Neural cell (in vitro differentiated cells): ENCODE results near the gene HCCS. TPM values are rescaled to one million over a fixed set of nuclear protein-coding genes. Genes with fewer than 3 reads are reported as not detected.

Experiments
- H2AFZ ChIP-seq: fragments of 200-600, 300-800 bp; sonication (generic), shearing (Covaris generic); 2 replicates; pipeline ENCODE4 v1.6.0; 2014; ENCODE audit warnings: low read depth, mild to moderate bottlenecking, antibody characterized with exemption, low read length, moderate library complexity
- H3F3A ChIP-seq: fragments of 200-600 bp; shearing (Covaris generic); 2 replicates; pipeline ENCODE4 v1.6.1; 2016; ENCODE audit warnings: mild to moderate bottlenecking, moderate library complexity, mixed read lengths, antibody characterized with exemption, low read length; ENCODE audit not compliant: insufficient read depth, poor library complexity, severe bottlenecking
- H3K27ac ChIP-seq: fragments of 200-600, 300-800 bp; sonication (generic), shearing (Covaris generic); 2 replicates; pipeline ENCODE4 v1.5.1; 2014; ENCODE audit warnings: mild to moderate bottlenecking, low read length, moderate library complexity
- H3K27me3 ChIP-seq: fragments of 300-800, 200-600 bp; sonication (generic), shearing (Covaris generic); 2 replicates; pipeline ENCODE4 v1.6.0; 2014; ENCODE audit warnings: mild to moderate bottlenecking, low read depth, low read length, moderate library complexity; ENCODE audit not compliant: insufficient read depth
- H3K36me3 ChIP-seq: fragments of 300-800, 200-600 bp; sonication (generic), shearing (Covaris generic); 2 replicates; pipeline ENCODE4 v1.5.1; 2014; ENCODE audit warnings: mild to moderate bottlenecking, antibody characterized with exemption, low read length, moderate library complexity; ENCODE audit not compliant: insufficient read depth
- H3K4me2 ChIP-seq: fragments of 300-800, 200-600 bp; sonication (generic), shearing (Covaris generic); 2 replicates; pipeline ENCODE4 v1.6.0; 2014; ENCODE audit warnings: mild to moderate bottlenecking, low read length
- H3K4me3 ChIP-seq: fragments of 300-800, 200-600 bp; sonication (generic), shearing (Covaris generic); 2 replicates; pipeline ENCODE4 v1.5.1; 2014; ENCODE audit warnings: mild to moderate bottlenecking, low read length, moderate library complexity
- H3K79me2 ChIP-seq: fragments of 200-600 bp; shearing (Covaris generic); replicated peaks from 2 replicates; pipeline ENCODE4 v1.6.0; 2014; ENCODE audit warnings: mild to moderate bottlenecking, low read length, moderate library complexity; ENCODE audit not compliant: insufficient read depth
- H3K9ac ChIP-seq: fragments of 300-800, 200-600 bp; sonication (generic), shearing (Covaris generic); 2 replicates; pipeline ENCODE4 v1.6.1; 2016; ENCODE audit warnings: mild to moderate bottlenecking, low read length, mixed read lengths
- H3K9me2 ChIP-seq: fragments of 200-600 bp; shearing (Covaris generic); 2 replicates; pipeline ENCODE4 v1.6.1; 2016; ENCODE audit warnings: mild to moderate bottlenecking, low read length, mixed read lengths; ENCODE audit not compliant: insufficient read depth
- H3K9me3 ChIP-seq: fragments of 200-600, 300-800 bp; sonication (generic), shearing (Covaris generic); 2 replicates; pipeline ENCODE4 v1.6.1; 2016; ENCODE audit warnings: mild to moderate bottlenecking, mixed run types, low read length, moderate library complexity, mixed read lengths
- H4K20me1 ChIP-seq: fragments of 200-600 bp; shearing (Covaris generic); 2 replicates; pipeline ENCODE4 v1.6.1; 2016; ENCODE audit warnings: mild to moderate bottlenecking, mixed run types; ENCODE audit not compliant: insufficient read depth
- EP300 ChIP-seq: fragments of 450-650 bp; conservative IDR thresholded peaks from 2 replicates; pipeline ENCODE4 v1.6.1; 2014; ENCODE audit warnings: antibody characterized with exemption, mild to moderate bottlenecking, moderate library complexity; ENCODE audit not compliant: poor library complexity, severe bottlenecking
- EZH2 ChIP-seq: fragments of 200-600, 300-800 bp; shearing (Covaris generic), sonication (generic); IDR thresholded peaks from 2 replicates; pipeline ENCODE4 v1.6.1; 2014; ENCODE audit warnings: antibody characterized with exemption, low read length, borderline replicate concordance, mild to moderate bottlenecking; ENCODE audit not compliant: insufficient read depth, poor library complexity, severe bottlenecking
- MXI1 ChIP-seq: fragments of 450-650 bp; conservative IDR thresholded peaks from 2 replicates; pipeline ENCODE4 v1.6.1; 2014; ENCODE audit warnings: antibody characterized with exemption, mild to moderate bottlenecking; ENCODE audit not compliant: poor library complexity, severe bottlenecking
- POLR2AphosphoS5 ChIP-seq: IDR thresholded peaks from 2 replicates; pipeline ENCODE4 v1.6.1; 2012
- RAD21 ChIP-seq: fragments of 450-650 bp; conservative IDR thresholded peaks from 2 replicates; pipeline ENCODE4 v1.6.1; 2014; ENCODE audit warnings: antibody characterized with exemption, mild to moderate bottlenecking, moderate library complexity
- REST ChIP-seq: IDR thresholded peaks from 2 replicates; pipeline ENCODE4 v1.6.1; 2012; ENCODE audit warnings: borderline replicate concordance
- SMC3 ChIP-seq: fragments of 450-650 bp; conservative IDR thresholded peaks from 2 replicates; pipeline ENCODE4 v1.6.1; 2014; ENCODE audit warnings: antibody characterized with exemption, mild to moderate bottlenecking, moderate library complexity; ENCODE audit not compliant: poor library complexity
- TAF1 ChIP-seq: IDR thresholded peaks from 2 replicates; pipeline ENCODE4 v1.6.1; 2012; ENCODE audit warnings: low read depth
- polyA plus RNA-seq: library from polyadenylated mRNA; depleted of rRNA; stranded (reverse); fragments of >200 nt; gene quantifications from 2 replicates; pipeline ENCODE4 v1.2.3, GENCODE V29; 2014
- TF ChIP-seq, protein P1 (sequence below): fragments of 450-650 bp; IDR thresholded peaks from 2 replicates; pipeline ENCODE4 v1.5.1; 2014; ENCODE audit warnings: antibody characterized with exemption, mild to moderate bottlenecking, moderate library complexity; ENCODE audit not compliant: poor library complexity, severe bottlenecking

The HCCS gene
- polyA plus RNA-seq, 1 donor from 2014 or later: 17.6 TPM

DNA sequence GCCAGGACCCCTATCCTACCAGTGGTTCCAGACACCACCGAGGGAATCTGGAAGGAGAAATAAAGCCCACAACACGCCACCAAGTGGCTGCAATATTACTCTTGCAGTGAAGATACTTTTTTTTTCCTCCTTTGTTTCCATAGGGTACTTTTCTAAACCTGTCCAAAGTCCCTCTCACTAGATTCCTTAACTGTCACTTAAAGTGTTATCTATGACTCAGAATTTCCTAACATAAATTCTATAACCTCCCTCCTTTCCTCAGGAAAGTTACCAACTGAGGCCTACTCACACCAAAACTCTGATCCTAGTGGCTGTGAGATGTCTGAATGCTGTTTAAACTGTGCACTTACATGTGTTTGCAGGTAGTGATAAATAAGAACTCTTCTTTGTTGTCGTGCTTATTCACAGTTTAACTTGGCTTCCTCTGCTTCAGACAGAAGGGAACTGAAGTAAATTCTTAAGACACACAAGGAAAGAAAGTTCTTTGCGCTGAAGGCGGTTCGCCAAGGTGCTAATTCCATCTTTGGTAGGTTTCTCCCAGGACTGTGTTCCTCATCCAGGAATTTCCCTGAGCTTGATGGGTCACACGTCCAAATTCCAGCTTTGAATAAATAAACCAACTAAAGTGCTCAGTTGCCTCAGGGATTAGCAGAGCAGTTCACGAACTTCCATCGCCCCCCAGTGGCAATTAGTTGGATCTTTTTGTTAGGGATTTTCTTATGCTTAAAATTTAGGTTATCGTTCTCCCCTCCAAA, 10.7 kb upstream of the HCCS start:
- Histone ChIP-seq H3K9me2 (no peaks in the 10 kb centered on the region), H3K9me3 (no peaks in the 10 kb centered on the region), H4K20me1 (no peaks in the 10 kb centered on the region), H2AFZ (no peak overlapping the region), H3F3A (no peaks in the 10 kb centered on the region), H3K36me3 (no peaks in the 10 kb centered on the region), H3K9ac (no peak overlapping the region), H3K4me3 (no peak overlapping the region), H3K27me3 (no peaks in the 10 kb centered on the region), H3K4me2 (no peak overlapping the region), H3K79me2 (no peaks in the 10 kb centered on the region), H3K27ac (no peak overlapping the region)
- peak; percentile 73 for TF ChIP-seq SMC3
- TF ChIP-seq, protein P1, sequence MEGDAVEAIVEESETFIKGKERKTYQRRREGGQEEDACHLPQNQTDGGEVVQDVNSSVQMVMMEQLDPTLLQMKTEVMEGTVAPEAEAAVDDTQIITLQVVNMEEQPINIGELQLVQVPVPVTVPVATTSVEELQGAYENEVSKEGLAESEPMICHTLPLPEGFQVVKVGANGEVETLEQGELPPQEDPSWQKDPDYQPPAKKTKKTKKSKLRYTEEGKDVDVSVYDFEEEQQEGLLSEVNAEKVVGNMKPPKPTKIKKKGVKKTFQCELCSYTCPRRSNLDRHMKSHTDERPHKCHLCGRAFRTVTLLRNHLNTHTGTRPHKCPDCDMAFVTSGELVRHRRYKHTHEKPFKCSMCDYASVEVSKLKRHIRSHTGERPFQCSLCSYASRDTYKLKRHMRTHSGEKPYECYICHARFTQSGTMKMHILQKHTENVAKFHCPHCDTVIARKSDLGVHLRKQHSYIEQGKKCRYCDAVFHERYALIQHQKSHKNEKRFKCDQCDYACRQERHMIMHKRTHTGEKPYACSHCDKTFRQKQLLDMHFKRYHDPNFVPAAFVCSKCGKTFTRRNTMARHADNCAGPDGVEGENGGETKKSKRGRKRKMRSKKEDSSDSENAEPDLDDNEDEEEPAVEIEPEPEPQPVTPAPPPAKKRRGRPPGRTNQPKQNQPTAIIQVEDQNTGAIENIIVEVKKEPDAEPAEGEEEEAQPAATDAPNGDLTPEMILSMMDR: peak; percentile 68
- no peak for TF ChIP-seq REST
- no peak for TF ChIP-seq POLR2AphosphoS5
- TF ChIP-seq MXI1: no peak
- TF ChIP-seq EP300: no peak
- no peak for TF ChIP-seq EZH2
- TF ChIP-seq RAD21: peak; percentile 73
- no peak for TF ChIP-seq TAF1

- Histone ChIP-seq H3K9me3 (no peaks in the 10 kb centered on the region), H4K20me1 (no peaks in the 10 kb centered on the region), H3K27me3 (no peaks in the 10 kb centered on the region), H3K9me2 (no peaks in the 10 kb centered on the region), H3F3A (no peaks in the 10 kb centered on the region), H3K4me2 (no peak overlapping the region), H3K9ac (no peak overlapping the region), H3K27ac (no peak overlapping the region), H3K4me3 (no peak overlapping the region), H3K79me2 (no peaks in the 10 kb centered on the region), H2AFZ (no peak overlapping the region), H3K36me3 (no peaks in the 10 kb centered on the region)
- TF ChIP-seq EP300: no peak
- TF ChIP-seq, protein P1: no peak
- TF ChIP-seq SMC3: no peak
- no peak for TF ChIP-seq POLR2AphosphoS5
- no peak for TF ChIP-seq RAD21
- no peak for TF ChIP-seq REST
- no peak for TF ChIP-seq EZH2
- no peak for TF ChIP-seq MXI1
- TF ChIP-seq TAF1: no peak
These were observed 8.1 kb upstream of the HCCS start for GRCh38 chrX:11103006-11103405.
